ENCODE data around the gene PRCC.

PRCC gene

GRCh38 chr1:156767101-156767878 lies at the start of gene PRCC:
TSS of gene PRCC (plus strand) at chr1:156767535. CDS start at chr1:156767772, 237 bp downstream.
- Histone ChIP-seq H3K27ac (peak within 1 kb of the TSS; percentile 95 to 97), H3K4me3 (peak within 1 kb of the TSS; percentile 82 to 96), H3K9me3 (no peaks in the 10 kb centered on the region), H3K36me3 (peaks cover 0 to 17% (median 8%) of the 10 kb centered on the region in 3 donors), H3K4me1 (peaks cover 0 to 48% (median 38%) of the 10 kb centered on the region in 4 donors), H3K27me3 (no peaks in the 10 kb centered on the region)
- intact Hi-C loops (cut with DNase I; ENCODE audit: low total_unique reads), result no loop called here
- peak; percentile 99 for DNase-seq
- no peak for TF ChIP-seq CTCF (IDR thresholded peaks at IDR 0.05)

- intact Hi-C loops (cut with DNase I; ENCODE audit: low total_unique reads), result no loop called here
- peaks cover 30 to 55% (median 46%) of the 10 kb centered on the region in 3 donors for H3K36me3 ChIP-seq
- H3K4me3 ChIP-seq, result no peak overlapping the region
- H3K9me3 ChIP-seq, result no peaks in the 10 kb centered on the region
- H3K4me1 ChIP-seq, result peaks cover 0 to 22% (median 18%) of the 10 kb centered on the region in 4 donors
- no peak for TF ChIP-seq CTCF (IDR thresholded peaks at IDR 0.05)
- DNase-seq, result no peak
- no peak overlapping the region for H3K27ac ChIP-seq
- H3K27me3 ChIP-seq, result no peaks in the 10 kb centered on the region
Observed at GRCh38 chr1:156721131-156721530, 46.2 kb upstream of the PRCC start.

- no peaks in the 10 kb centered on the region for H3K9me3 ChIP-seq
- DNase-seq, result no peak
- H3K4me3 ChIP-seq, result no peak overlapping the region
- H3K27me3 ChIP-seq, result no peaks in the 10 kb centered on the region
- no peak for TF ChIP-seq CTCF (IDR thresholded peaks at IDR 0.05)
- H3K36me3 ChIP-seq, result peaks cover 30 to 55% (median 46%) of the 10 kb centered on the region in 3 donors
- intact Hi-C loops (cut with DNase I; ENCODE audit: low total_unique reads), result no loop called here
- no peak overlapping the region for H3K27ac ChIP-seq
- peaks cover 0 to 26% (median 22%) of the 10 kb centered on the region in 4 donors for H3K4me1 ChIP-seq
Observed at GRCh38 chr1:156721535-156721934, 45.8 kb upstream of the PRCC start.

- TF ChIP-seq CTCF (IDR thresholded peaks at IDR 0.05), result peak; percentile 92 to 97
- peak overlapping the region; percentile 65 for H3K4me3 ChIP-seq
- H3K27me3 ChIP-seq, result no peaks in the 10 kb centered on the region
- intact Hi-C loops (cut with DNase I; ENCODE audit: low total_unique reads), result loop anchor here (2.0 kb wide), 1 partner anchor 33 kb away; no protein-coding TSS in a partner anchor
- H3K27ac ChIP-seq, result peak overlapping the region in 1 of 2 donors; percentile 44
- H3K36me3 ChIP-seq, result peaks cover 30 to 43% (median 40%) of the 10 kb centered on the region in 3 donors
- H3K9me3 ChIP-seq, result no peaks in the 10 kb centered on the region
- DNase-seq, result peak; percentile 86 to 93
- peaks cover 0 to 48% (median 40%) of the 10 kb centered on the region in 4 donors for H3K4me1 ChIP-seq
Observed at GRCh38 chr1:156725683-156726280, 41.6 kb upstream of the PRCC start.

GRCh38 chr1:156726549-156727226 lies 40.6 kb upstream of the PRCC start:
- H3K36me3 ChIP-seq, result peaks cover 26 to 34% (median 33%) of the 10 kb centered on the region in 3 donors
- H3K4me1 ChIP-seq, result peaks cover 0 to 48% (median 40%) of the 10 kb centered on the region in 4 donors
- H3K27me3 ChIP-seq, result no peaks in the 10 kb centered on the region
- no peaks in the 10 kb centered on the region for H3K9me3 ChIP-seq
- peak overlapping the region in 1 of 2 donors; percentile 99 for H3K27ac ChIP-seq
- peak in 1 of 2 donors; percentile 57 for DNase-seq
- H3K4me3 ChIP-seq, result peak overlapping the region; percentile 65
- intact Hi-C loops (cut with DNase I; ENCODE audit: low total_unique reads), result no loop called here
- peak; percentile 24 to 29 for TF ChIP-seq CTCF (IDR thresholded peaks at IDR 0.05)

Measured in tibial artery (tissue), 4 donors.